Stimulated activated CD8-positive, alpha-beta memory T cell treated with anti-CD3 and anti-CD28 coated beads, Interleukin-4, amount 100 ng/mL, for 4 hours (primary cell): ENCODE data around the gene DACH1.
"Not testable (repeated sequence)": the region's sequence is repeated elsewhere in the genome, so short reads cannot be mapped to it uniquely, and the experiment has no call there.

ENCODE experiments used
- DNase-seq, 2 donors: peaks; one replicate each; pipeline ENCODE4 v3.0.0-alpha.2; 2020; ENCODE audit warnings: low read depth in 2 of 2, low spot score in 1 of 2

DACH1 gene

GRCh38 chr13:71867131-71867814, at the start of gene DACH1:
TSS of gene DACH1 (minus strand) at chr13:71867204.
- DNase-seq = no peak

GRCh38 chr13:71913717-71914116, 46.7 kb upstream of the DACH1 start:
- no peak for DNase-seq

- DNase-seq = no peak
Measured at GRCh38 chr13:71912524-71912923, 45.5 kb upstream of the DACH1 start.

GRCh38 chr13:71906448-71906847, 39.4 kb upstream of the DACH1 start:
- no peak for DNase-seq

- DNase-seq = no peak
Measured at GRCh38 chr13:71902676-71903075, 35.7 kb upstream of the DACH1 start.

GRCh38 chr13:71893506-71893905, 26.5 kb upstream of the DACH1 start:
- DNase-seq = not testable (repeated sequence)

- DNase-seq = no peak
Measured at GRCh38 chr13:71886880-71887279, 19.9 kb upstream of the DACH1 start.

GRCh38 chr13:71882120-71882519, 15.1 kb upstream of the DACH1 start:
- no peak for DNase-seq

- no peak for DNase-seq
Measured at GRCh38 chr13:71880753-71881541, 13.9 kb upstream of the DACH1 start.

GRCh38 chr13:71879808-71880344, 12.9 kb upstream of the DACH1 start:
- no peak for DNase-seq

- no peak for DNase-seq
Measured at GRCh38 chr13:71879129-71879535, 12.1 kb upstream of the DACH1 start.

GRCh38 chr13:71877256-71877653, 10.3 kb upstream of the DACH1 start:
- DNase-seq = no peak

GRCh38 chr13:71876648-71877255, 9.7 kb upstream of the DACH1 start:
- no peak for DNase-seq

GRCh38 chr13:71875823-71876222, 8.8 kb upstream of the DACH1 start:
- no peak for DNase-seq

- no peak for DNase-seq
Measured at GRCh38 chr13:71874458-71874857, 7.5 kb upstream of the DACH1 start.

- DNase-seq = no peak
Measured at GRCh38 chr13:71873418-71874247, 6.6 kb upstream of the DACH1 start.

GRCh38 chr13:71871844-71872243, 4.8 kb upstream of the DACH1 start:
- DNase-seq = no peak

- no peak for DNase-seq
Measured at GRCh38 chr13:71871176-71871754, 4.3 kb upstream of the DACH1 start.

GRCh38 chr13:71870100-71870499, 3.1 kb upstream of the DACH1 start:
- no peak for DNase-seq

- DNase-seq = no peak
Measured at GRCh38 chr13:71869274-71869673, 2.3 kb upstream of the DACH1 start.
